ENCODE data around the gene MPPED2.

DNA sequence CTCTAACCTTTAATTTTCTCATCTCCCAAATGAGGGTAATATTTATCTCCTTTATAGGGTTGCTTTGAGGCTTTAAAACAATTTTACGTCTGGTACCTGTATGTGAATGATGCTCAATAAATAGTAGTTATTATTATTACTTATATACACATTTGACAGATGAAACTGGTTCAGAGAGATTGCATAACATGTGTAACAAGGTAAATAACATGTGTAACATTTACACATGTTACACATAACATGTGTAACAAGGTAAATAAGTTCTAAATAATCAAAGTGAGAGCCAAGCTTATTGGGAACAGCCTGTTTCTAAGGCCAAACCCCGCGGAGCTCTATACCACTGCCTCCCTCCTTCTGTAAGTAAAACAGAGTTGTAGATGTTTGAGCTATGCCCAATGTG, 100.9 kb downstream of the MPPED2 start:
- TF ChIP-seq, protein P1, sequence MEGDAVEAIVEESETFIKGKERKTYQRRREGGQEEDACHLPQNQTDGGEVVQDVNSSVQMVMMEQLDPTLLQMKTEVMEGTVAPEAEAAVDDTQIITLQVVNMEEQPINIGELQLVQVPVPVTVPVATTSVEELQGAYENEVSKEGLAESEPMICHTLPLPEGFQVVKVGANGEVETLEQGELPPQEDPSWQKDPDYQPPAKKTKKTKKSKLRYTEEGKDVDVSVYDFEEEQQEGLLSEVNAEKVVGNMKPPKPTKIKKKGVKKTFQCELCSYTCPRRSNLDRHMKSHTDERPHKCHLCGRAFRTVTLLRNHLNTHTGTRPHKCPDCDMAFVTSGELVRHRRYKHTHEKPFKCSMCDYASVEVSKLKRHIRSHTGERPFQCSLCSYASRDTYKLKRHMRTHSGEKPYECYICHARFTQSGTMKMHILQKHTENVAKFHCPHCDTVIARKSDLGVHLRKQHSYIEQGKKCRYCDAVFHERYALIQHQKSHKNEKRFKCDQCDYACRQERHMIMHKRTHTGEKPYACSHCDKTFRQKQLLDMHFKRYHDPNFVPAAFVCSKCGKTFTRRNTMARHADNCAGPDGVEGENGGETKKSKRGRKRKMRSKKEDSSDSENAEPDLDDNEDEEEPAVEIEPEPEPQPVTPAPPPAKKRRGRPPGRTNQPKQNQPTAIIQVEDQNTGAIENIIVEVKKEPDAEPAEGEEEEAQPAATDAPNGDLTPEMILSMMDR (IDR thresholded peaks at IDR 0.05; ENCODE audit: low read depth, low read length), result no peak
- no peak for TF ChIP-seq EZH2phosphoT487 (IDR thresholded peaks at IDR 0.05; ENCODE audit: low read depth)

All from OCI-LY3 (cell line).